Measurements from ENCODE around the gene SLC19A1. TPM values are rescaled to one million over a fixed set of nuclear protein-coding genes. Genes with fewer than 3 reads are reported as not detected.

SLC19A1 gene
- total RNA-seq, 1 experiment from 2014 or later: 17.9 TPM

- Histone ChIP-seq H3K4me3 (ENCODE audit: insufficient read depth, low read depth, low read length) (no peak overlapping the region), H3K27me3 (ENCODE audit: control insufficient read depth, insufficient read depth, low read length) (no peaks in the 10 kb centered on the region), H3K36me3 (replicated peaks; ENCODE audit: control insufficient read depth, insufficient read depth, low read length) (peaks cover 3% of the 10 kb centered on the region; the same call in 1 of the 2 replicates)
- no peak for DNase-seq
These were observed 24.8 kb downstream of the SLC19A1 start for GRCh38 chr21:45517249-45518065.

- peaks cover 3% of the 10 kb centered on the region; the same call in 1 of the 2 replicates for H3K36me3 ChIP-seq (replicated peaks; ENCODE audit: control insufficient read depth, insufficient read depth, low read length)
- no peaks in the 10 kb centered on the region for H3K27me3 ChIP-seq (ENCODE audit: control insufficient read depth, insufficient read depth, low read length)
- H3K4me3 ChIP-seq (ENCODE audit: insufficient read depth, low read depth, low read length): no peak overlapping the region
- no peak for DNase-seq
These were observed 25.5 kb downstream of the SLC19A1 start for GRCh38 chr21:45516671-45517151.

- peaks cover 3% of the 10 kb centered on the region; the same call in 1 of the 2 replicates for H3K36me3 ChIP-seq (replicated peaks; ENCODE audit: control insufficient read depth, insufficient read depth, low read length)
These were observed 26.1 kb downstream of the SLC19A1 start for GRCh38 chr21:45516071-45516670.

GRCh38 chr21:45515241-45516061 lies 26.8 kb downstream of the SLC19A1 start:
- DNase-seq: no peak
- Histone ChIP-seq H3K4me3 (ENCODE audit: insufficient read depth, low read depth, low read length) (no peak overlapping the region), H3K36me3 (replicated peaks; ENCODE audit: control insufficient read depth, insufficient read depth, low read length) (peaks cover 3% of the 10 kb centered on the region; the same call in 1 of the 2 replicates), H3K27me3 (ENCODE audit: control insufficient read depth, insufficient read depth, low read length) (no peaks in the 10 kb centered on the region)

More at GRCh38 chr21:45516071-45516670, 26.1 kb downstream of the SLC19A1 start:
- no peak overlapping the region for H3K4me3 ChIP-seq (ENCODE audit: insufficient read depth, low read depth, low read length)
- H3K27me3 ChIP-seq (ENCODE audit: control insufficient read depth, insufficient read depth, low read length): no peaks in the 10 kb centered on the region
- DNase-seq: no peak

GRCh38 chr21:45514311-45515021 lies 27.8 kb downstream of the SLC19A1 start:
- no peak for DNase-seq
- no peaks in the 10 kb centered on the region for H3K27me3 ChIP-seq (ENCODE audit: control insufficient read depth, insufficient read depth, low read length)
- no peak overlapping the region for H3K4me3 ChIP-seq (ENCODE audit: insufficient read depth, low read depth, low read length)
- peaks cover 3% of the 10 kb centered on the region; the same call in 1 of the 2 replicates for H3K36me3 ChIP-seq (replicated peaks; ENCODE audit: control insufficient read depth, insufficient read depth, low read length)

- H3K4me3 ChIP-seq (ENCODE audit: insufficient read depth, low read depth, low read length): no peak overlapping the region
- DNase-seq: no peak
- peaks cover 3% of the 10 kb centered on the region; the same call in 1 of the 2 replicates for H3K36me3 ChIP-seq (replicated peaks; ENCODE audit: control insufficient read depth, insufficient read depth, low read length)
- no peaks in the 10 kb centered on the region for H3K27me3 ChIP-seq (ENCODE audit: control insufficient read depth, insufficient read depth, low read length)
These were observed 28.4 kb downstream of the SLC19A1 start for GRCh38 chr21:45513741-45514310.

- H3K27me3 ChIP-seq (ENCODE audit: control insufficient read depth, insufficient read depth, low read length): no peaks in the 10 kb centered on the region
- H3K4me3 ChIP-seq (ENCODE audit: insufficient read depth, low read depth, low read length): no peak overlapping the region
- H3K36me3 ChIP-seq (replicated peaks; ENCODE audit: control insufficient read depth, insufficient read depth, low read length): peaks cover 3% of the 10 kb centered on the region; the same call in 1 of the 2 replicates
- DNase-seq: no peak
These were observed 29.1 kb downstream of the SLC19A1 start for GRCh38 chr21:45513003-45513717.

GRCh38 chr21:45512626-45513002 lies 29.6 kb downstream of the SLC19A1 start:
- Histone ChIP-seq H3K36me3 (replicated peaks; ENCODE audit: control insufficient read depth, insufficient read depth, low read length) (peaks cover 3% of the 10 kb centered on the region; the same call in 1 of the 2 replicates), H3K27me3 (ENCODE audit: control insufficient read depth, insufficient read depth, low read length) (no peaks in the 10 kb centered on the region), H3K4me3 (ENCODE audit: insufficient read depth, low read depth, low read length) (no peak overlapping the region)
- no peak for DNase-seq

- Histone ChIP-seq H3K27me3 (ENCODE audit: control insufficient read depth, insufficient read depth, low read length) (no peaks in the 10 kb centered on the region), H3K4me3 (ENCODE audit: insufficient read depth, low read depth, low read length) (no peak overlapping the region), H3K36me3 (replicated peaks; ENCODE audit: control insufficient read depth, insufficient read depth, low read length) (peaks cover 3% of the 10 kb centered on the region; the same call in 1 of the 2 replicates)
- no peak for DNase-seq
These were observed 30.4 kb downstream of the SLC19A1 start for GRCh38 chr21:45511661-45512431.

- Histone ChIP-seq H3K4me3 (ENCODE audit: insufficient read depth, low read depth, low read length) (no peak overlapping the region), H3K36me3 (replicated peaks; ENCODE audit: control insufficient read depth, insufficient read depth, low read length) (peaks cover 3% of the 10 kb centered on the region; the same call in 1 of the 2 replicates), H3K27me3 (ENCODE audit: control insufficient read depth, insufficient read depth, low read length) (no peaks in the 10 kb centered on the region)
- no peak for DNase-seq
These were observed 31.2 kb downstream of the SLC19A1 start for GRCh38 chr21:45511007-45511406.

GRCh38 chr21:45510466-45510955 lies 31.7 kb downstream of the SLC19A1 start:
- DNase-seq: no peak
- H3K4me3 ChIP-seq (ENCODE audit: insufficient read depth, low read depth, low read length): no peak overlapping the region

More at GRCh38 chr21:45510466-45510955, 31.7 kb downstream of the SLC19A1 start:
- H3K27me3 ChIP-seq (ENCODE audit: control insufficient read depth, insufficient read depth, low read length): no peaks in the 10 kb centered on the region
- peaks cover 3% of the 10 kb centered on the region; the same call in 1 of the 2 replicates for H3K36me3 ChIP-seq (replicated peaks; ENCODE audit: control insufficient read depth, insufficient read depth, low read length)

Measured in H7 (cell line).